PC-3 (cell line): Measurements from ENCODE around the gene SLK.

Source experiments
- CTCF ChIP-seq: fragments of 300-600 bp; sonication (generic); conservative IDR thresholded peaks from 2 replicates; pipeline ENCODE4 v1.5.1; 2017; ENCODE audit warnings: antibody characterized with exemption, low read depth, mild to moderate bottlenecking, low read length
- EZH2 ChIP-seq: fragments of 300-600 bp; sonication (generic); IDR thresholded peaks from one replicate; pipeline ENCODE4 v1.6.1; 2017; ENCODE audit warnings: antibody characterized with exemption, mild to moderate bottlenecking, low read length; ENCODE audit not compliant: unreplicated experiment

- TF ChIP-seq CTCF (no peak), EZH2 (no peak)
Observed at GRCh38 chr10:104072786-104073185, 105.8 kb downstream of the SLK start.
